ENCODE results near the gene ATF2. TPM values are rescaled to one million over a fixed set of nuclear protein-coding genes. Genes with fewer than 3 reads are reported as not detected.
A peak's percentile ranks its signal among the peaks of the same experiment; 100 is the strongest.

The ATF2 gene
- total RNA-seq, 6 donors from 2014 or later = 16.6 to 63.4 (median 35.6) TPM

DNA sequence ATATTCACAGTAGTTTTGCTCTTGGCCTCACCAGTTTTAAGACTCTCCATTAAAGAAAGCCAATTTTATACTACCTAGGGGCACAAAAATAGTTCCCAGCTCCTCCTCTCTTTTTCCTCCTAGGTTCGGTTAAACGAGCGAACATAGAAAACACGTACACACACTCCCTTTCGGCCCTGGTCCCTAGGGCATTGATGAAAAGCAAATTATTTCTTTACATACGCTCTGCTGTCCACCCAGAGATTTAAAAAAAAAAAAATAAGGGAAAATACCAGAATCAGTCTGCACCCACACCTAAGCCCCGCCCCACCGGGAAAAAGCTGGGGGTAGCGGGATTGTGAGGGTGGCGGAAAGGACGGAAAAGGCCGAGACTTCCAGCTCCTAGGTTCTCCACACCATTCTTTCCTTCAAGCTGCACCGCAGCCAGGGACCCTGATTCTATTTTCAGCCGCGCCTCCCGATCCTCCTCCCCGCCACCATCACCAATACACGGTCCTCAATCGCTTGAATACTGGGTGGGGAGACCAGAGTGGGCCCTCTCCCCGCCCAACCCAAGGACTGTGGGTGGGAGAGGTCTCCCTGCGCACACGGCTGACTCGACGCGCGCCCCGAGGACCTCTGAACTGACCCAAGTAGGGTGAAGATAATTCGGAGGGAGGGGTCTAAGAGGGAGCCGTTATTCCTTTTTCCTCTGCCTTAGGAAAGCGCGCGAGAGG, 769 bp downstream of the ATF2 start:
- H3K9me3 ChIP-seq = no peaks in the 10 kb centered on the region
- 2% methylated on average over 29 to 32 of the region's 32 CpGs for WGBS, 2 donors
- TF ChIP-seq, protein P1, sequence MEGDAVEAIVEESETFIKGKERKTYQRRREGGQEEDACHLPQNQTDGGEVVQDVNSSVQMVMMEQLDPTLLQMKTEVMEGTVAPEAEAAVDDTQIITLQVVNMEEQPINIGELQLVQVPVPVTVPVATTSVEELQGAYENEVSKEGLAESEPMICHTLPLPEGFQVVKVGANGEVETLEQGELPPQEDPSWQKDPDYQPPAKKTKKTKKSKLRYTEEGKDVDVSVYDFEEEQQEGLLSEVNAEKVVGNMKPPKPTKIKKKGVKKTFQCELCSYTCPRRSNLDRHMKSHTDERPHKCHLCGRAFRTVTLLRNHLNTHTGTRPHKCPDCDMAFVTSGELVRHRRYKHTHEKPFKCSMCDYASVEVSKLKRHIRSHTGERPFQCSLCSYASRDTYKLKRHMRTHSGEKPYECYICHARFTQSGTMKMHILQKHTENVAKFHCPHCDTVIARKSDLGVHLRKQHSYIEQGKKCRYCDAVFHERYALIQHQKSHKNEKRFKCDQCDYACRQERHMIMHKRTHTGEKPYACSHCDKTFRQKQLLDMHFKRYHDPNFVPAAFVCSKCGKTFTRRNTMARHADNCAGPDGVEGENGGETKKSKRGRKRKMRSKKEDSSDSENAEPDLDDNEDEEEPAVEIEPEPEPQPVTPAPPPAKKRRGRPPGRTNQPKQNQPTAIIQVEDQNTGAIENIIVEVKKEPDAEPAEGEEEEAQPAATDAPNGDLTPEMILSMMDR (IDR thresholded peaks at IDR 0.05) = no peak
- no peak for TF ChIP-seq EP300 (IDR thresholded peaks at IDR 0.05)
- no peak for TF ChIP-seq POLR2AphosphoS5 (IDR thresholded peaks at IDR 0.05)
- no peak for TF ChIP-seq POLR2A (IDR thresholded peaks at IDR 0.05)
- H3K27ac ChIP-seq = peak overlapping the region; percentile 86 to 98 (median 96)
- no peaks in the 10 kb centered on the region for H3K36me3 ChIP-seq
- ATAC-seq (ENCODE audit: low FRiP score in 2 of 2) = peak in 1 of 2 donors; percentile 30
- H3K4me3 ChIP-seq = peak overlapping the region; percentile 66 to 93 (median 76)
- DNase-seq = peak in 1 of 2 donors; percentile 31
- no peaks in the 10 kb centered on the region for H3K27me3 ChIP-seq
- peaks cover 0 to 28% (median 20%) of the 10 kb centered on the region in 4 donors for H3K4me1 ChIP-seq

DNA sequence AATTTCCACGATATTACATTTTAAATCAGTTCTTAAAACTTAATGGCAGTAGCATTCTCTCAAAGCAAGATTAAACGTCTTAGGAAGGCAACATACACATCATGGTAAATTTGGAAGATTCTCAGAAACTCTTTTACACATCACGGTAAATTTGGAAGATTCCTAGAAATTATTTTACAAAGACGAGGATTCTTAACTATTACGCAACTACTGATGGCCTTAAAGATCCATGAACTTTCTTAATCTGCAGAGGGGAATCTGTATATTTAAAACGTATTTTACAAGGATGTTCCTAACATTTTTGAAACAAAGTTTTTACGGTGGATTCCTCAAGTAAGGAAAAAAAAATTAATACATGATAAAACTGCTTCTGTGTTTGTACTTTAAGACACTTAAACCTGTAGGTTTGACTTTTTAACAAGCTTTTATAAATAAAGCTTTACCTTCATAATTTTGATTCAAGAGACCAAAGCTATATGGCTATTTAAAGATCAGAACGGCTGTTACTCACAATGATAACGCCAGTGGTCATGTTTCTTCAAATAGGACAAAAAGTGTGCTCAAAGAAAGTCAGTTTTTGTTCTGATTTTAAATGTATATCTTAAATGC, 1.7 kb downstream of the ATF2 start:
- TF ChIP-seq POLR2AphosphoS5 (IDR thresholded peaks at IDR 0.05) = no peak
- no peak for TF ChIP-seq POLR2A (IDR thresholded peaks at IDR 0.05)
- TF ChIP-seq EP300 (IDR thresholded peaks at IDR 0.05) = no peak
- TF ChIP-seq, protein P1 (IDR thresholded peaks at IDR 0.05) = no peak
- ATAC-seq (ENCODE audit: low FRiP score in 2 of 2) = no peak
- H3K27me3 ChIP-seq = no peaks in the 10 kb centered on the region
- H3K27ac ChIP-seq = peak overlapping the region in 2 of 4 donors; percentile 95 to 97
- no peaks in the 10 kb centered on the region for H3K36me3 ChIP-seq
- H3K9me3 ChIP-seq = no peaks in the 10 kb centered on the region
- WGBS, 2 donors = 47% methylated on average over 9 of the region's 9 CpGs
- peaks cover 0 to 28% (median 21%) of the 10 kb centered on the region in 4 donors for H3K4me1 ChIP-seq
- DNase-seq = no peak
- H3K4me3 ChIP-seq = peak overlapping the region in 1 of 4 donors; percentile 66

DNA sequence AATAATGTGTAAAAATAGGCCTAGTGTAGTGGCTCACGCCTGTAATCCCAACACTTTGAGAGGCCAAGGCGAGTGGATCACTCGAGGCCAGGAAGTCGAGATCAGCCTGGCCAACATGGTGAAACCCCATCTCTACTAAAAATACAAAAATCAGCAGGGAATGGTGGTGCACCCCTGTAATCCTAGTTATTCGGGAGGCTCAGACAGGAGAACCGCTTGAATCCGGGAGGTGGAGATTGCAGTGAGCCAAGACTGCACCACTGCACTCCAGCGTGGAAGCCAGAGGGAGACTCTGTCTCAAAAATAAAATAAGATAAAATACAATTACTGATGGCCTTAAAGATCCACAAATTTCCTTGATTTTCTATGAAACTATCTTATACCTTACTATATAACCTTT, 3.8 kb downstream of the ATF2 start:
- no peak overlapping the region for H3K27ac ChIP-seq
- 95 to 98% methylated on average over 8 of the region's 8 CpGs for WGBS, 2 donors
- H3K36me3 ChIP-seq = no peaks in the 10 kb centered on the region
- no peak for DNase-seq
- ATAC-seq (ENCODE audit: low FRiP score in 2 of 2) = no peak
- H3K9me3 ChIP-seq = no peaks in the 10 kb centered on the region
- no peak overlapping the region for H3K4me3 ChIP-seq
- peaks cover 4 to 25% (median 17%) of the 10 kb centered on the region in 4 donors for H3K4me1 ChIP-seq
- no peaks in the 10 kb centered on the region for H3K27me3 ChIP-seq
- TF ChIP-seq, protein P1 (IDR thresholded peaks at IDR 0.05) = no peak
- no peak for TF ChIP-seq EP300 (IDR thresholded peaks at IDR 0.05)
- TF ChIP-seq POLR2A (IDR thresholded peaks at IDR 0.05) = no peak
- TF ChIP-seq POLR2AphosphoS5 (IDR thresholded peaks at IDR 0.05) = no peak

DNA sequence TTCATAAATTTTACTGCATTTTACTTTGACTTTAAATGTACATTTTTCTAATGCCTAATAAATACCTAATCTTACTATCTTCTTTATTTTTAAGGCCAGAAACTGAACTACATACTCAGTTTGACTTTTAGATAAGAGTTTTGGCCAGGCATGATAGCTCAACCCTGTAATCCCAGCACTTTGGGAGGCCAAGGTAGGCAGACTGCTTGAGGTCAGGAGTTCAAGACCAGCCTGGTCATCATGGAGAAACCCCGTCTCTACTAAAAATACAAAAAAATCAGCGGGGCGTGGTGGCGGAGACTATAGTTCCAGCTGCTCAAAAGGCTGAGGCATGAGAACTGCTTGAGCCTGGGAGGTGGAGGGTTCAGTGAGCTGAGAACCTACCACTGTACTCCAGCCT, 9.1 kb downstream of the ATF2 start:
- TF ChIP-seq POLR2AphosphoS5 (IDR thresholded peaks at IDR 0.05) (no peak), EP300 (IDR thresholded peaks at IDR 0.05) (no peak), POLR2A (IDR thresholded peaks at IDR 0.05) (no peak)
- TF ChIP-seq, protein P1 (IDR thresholded peaks at IDR 0.05) = no peak
- Histone ChIP-seq H3K27me3 (no peaks in the 10 kb centered on the region), H3K4me1 (peaks cover 0 to 6% (median 3%) of the 10 kb centered on the region in 4 donors), H3K4me3 (no peak overlapping the region), H3K27ac (no peak overlapping the region), H3K36me3 (no peaks in the 10 kb centered on the region), H3K9me3 (no peaks in the 10 kb centered on the region)
- ATAC-seq (ENCODE audit: low FRiP score in 2 of 2) (no peak), DNase-seq (no peak)
- 90% methylated on average over 4 of the region's 4 CpGs for WGBS, 2 donors

All from upper lobe of left lung (tissue), 6 donors.